T-helper 1 cell treated with Interleukin-12 subunit alpha and Interleukin-12 subunit beta and Interleukin-4 antibody, amounts not matched to agents 30 ng/mL and 1 ng/mL, for 36 hours (primary cell): Measurements from ENCODE around the gene CYFIP1. TPM values are rescaled to one million over a fixed set of nuclear protein-coding genes. Genes with fewer than 3 reads are reported as not detected.

Experiments
- intact Hi-C: fragments of 100-400 bp; cut with micrococcal nuclease; formaldehyde crosslinking; loops from one replicate; pipeline ENCODE4 v1.15.1; 2024
- total RNA-seq: library from RNA; stranded (reverse); gene quantifications from 2 replicates; pipeline ENCODE4 v1.2.3, GENCODE V29; 2022

The CYFIP1 gene
- total RNA-seq, 1 donor from 2014 or later = 41.4 TPM

GRCh38 chr15:22891426-22892210 is 88.5 kb downstream of the CYFIP1 start:
- intact Hi-C loops = no loop called here

- intact Hi-C loops = no loop called here
Measured at GRCh38 chr15:22890296-22890695, 89.9 kb downstream of the CYFIP1 start.

- intact Hi-C loops = no loop called here
Measured at GRCh38 chr15:22889146-22889818, 90.9 kb downstream of the CYFIP1 start.

- intact Hi-C loops = no loop called here
Measured at GRCh38 chr15:22888120-22888859, 91.9 kb downstream of the CYFIP1 start.

GRCh38 chr15:22887157-22887951 is 92.8 kb downstream of the CYFIP1 start:
- intact Hi-C loops = no loop called here

GRCh38 chr15:22885120-22885519 is 95.0 kb downstream of the CYFIP1 start:
- intact Hi-C loops = no loop called here

- intact Hi-C loops = no loop called here
Measured at GRCh38 chr15:22884344-22884743, 95.8 kb downstream of the CYFIP1 start.

- intact Hi-C loops = no loop called here
Measured at GRCh38 chr15:22883196-22883595, 97.0 kb downstream of the CYFIP1 start.

GRCh38 chr15:22881739-22882440 is 98.3 kb downstream of the CYFIP1 start:
- intact Hi-C loops = no loop called here

GRCh38 chr15:22880981-22881738 is 99.0 kb downstream of the CYFIP1 start:
- intact Hi-C loops = no loop called here

- intact Hi-C loops = no loop called here
Measured at GRCh38 chr15:22880068-22880980, 99.8 kb downstream of the CYFIP1 start.

- intact Hi-C loops = no loop called here
Measured at GRCh38 chr15:22878103-22878502, 102.1 kb downstream of the CYFIP1 start.

- intact Hi-C loops = no loop called here
Measured at GRCh38 chr15:22877607-22878006, 102.6 kb downstream of the CYFIP1 start.

GRCh38 chr15:22877117-22877516 is 103.1 kb downstream of the CYFIP1 start:
- intact Hi-C loops = no loop called here

GRCh38 chr15:22874966-22875365 is 105.2 kb downstream of the CYFIP1 start:
- intact Hi-C loops = no loop called here

GRCh38 chr15:22874256-22874655 is 105.9 kb downstream of the CYFIP1 start:
- intact Hi-C loops = no loop called here

- intact Hi-C loops = no loop called here
Measured at GRCh38 chr15:22873841-22874240, 106.3 kb downstream of the CYFIP1 start.

GRCh38 chr15:22872936-22873701 is 107.0 kb downstream of the CYFIP1 start:
- intact Hi-C loops = no loop called here
